Hepatic stellate cell (primary cell): ENCODE data around the gene ZBTB21.

Experiments
- DNase-seq: peaks from one replicate; pipeline ENCODE4 v3.0.0; 2011; ENCODE audit warnings: low spot score

The ZBTB21 gene

GRCh38 chr21:42039911-42040351 lies 29.8 kb upstream of the ZBTB21 start:
- peak; percentile 86 for DNase-seq

GRCh38 chr21:42039470-42039901 lies 29.3 kb upstream of the ZBTB21 start:
- peak; percentile 35 for DNase-seq

GRCh38 chr21:42038826-42039425 lies 28.8 kb upstream of the ZBTB21 start:
- no peak for DNase-seq

DNA sequence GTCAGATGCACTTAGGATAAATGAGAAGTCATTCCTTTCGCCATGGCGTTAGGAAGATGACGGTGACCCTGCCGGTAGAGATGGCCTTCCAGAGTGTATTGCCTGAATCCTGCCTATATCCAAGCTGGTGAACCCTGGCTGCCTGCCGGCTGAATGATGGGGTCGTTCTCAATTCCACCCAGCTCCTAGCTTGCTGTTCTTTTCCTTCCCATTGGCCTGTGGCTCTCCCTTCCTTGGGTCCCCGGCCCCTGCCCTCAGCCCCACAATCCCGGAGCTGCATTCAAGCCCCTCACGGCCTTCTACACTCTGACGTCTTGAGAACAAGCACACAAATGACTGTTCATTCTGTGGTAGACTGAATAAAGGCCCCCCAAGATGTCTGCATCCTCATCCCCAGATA lies 28.2 kb upstream of the ZBTB21 start:
- DNase-seq = no peak

GRCh38 chr21:42037943-42038342 lies 27.8 kb upstream of the ZBTB21 start:
- no peak for DNase-seq

DNA sequence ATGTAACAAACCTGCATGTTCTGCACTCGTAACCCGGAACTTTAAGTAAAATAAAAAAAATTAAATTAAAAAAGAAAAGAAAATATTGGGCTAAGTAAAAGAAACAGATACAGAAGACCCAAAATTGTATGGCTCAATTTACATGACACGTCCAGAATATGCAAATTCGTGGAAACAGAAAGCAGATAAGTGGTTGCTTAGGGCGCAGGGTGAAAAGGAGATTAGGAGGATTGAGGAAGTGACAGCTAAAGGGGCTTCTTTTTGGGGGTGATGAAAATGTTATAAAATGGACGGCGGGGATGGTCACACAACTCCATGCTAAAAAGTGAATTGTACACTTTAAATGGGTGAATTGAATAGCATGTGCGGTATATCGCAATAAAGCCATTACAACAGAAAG lies 27.4 kb upstream of the ZBTB21 start:
- no peak for DNase-seq

DNA sequence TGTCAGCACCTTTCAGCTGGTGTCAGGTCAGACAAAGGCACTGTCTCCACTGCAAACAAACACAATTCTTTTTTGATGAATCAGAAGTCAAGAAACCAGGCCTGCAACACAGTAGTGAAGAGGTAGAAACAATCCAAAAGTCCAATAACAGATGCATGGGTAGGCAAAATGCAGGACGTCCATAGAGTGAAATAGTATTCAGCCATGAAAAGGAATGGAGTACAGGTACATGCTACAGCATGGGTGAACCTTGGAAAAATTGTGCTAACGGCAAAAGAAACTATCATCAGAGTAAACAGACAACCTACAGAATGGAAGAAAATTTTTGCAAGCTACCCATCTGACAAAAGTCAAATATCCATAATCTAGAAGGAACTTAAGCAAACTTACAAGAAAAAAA lies 26.2 kb upstream of the ZBTB21 start:
- DNase-seq = no peak

DNA sequence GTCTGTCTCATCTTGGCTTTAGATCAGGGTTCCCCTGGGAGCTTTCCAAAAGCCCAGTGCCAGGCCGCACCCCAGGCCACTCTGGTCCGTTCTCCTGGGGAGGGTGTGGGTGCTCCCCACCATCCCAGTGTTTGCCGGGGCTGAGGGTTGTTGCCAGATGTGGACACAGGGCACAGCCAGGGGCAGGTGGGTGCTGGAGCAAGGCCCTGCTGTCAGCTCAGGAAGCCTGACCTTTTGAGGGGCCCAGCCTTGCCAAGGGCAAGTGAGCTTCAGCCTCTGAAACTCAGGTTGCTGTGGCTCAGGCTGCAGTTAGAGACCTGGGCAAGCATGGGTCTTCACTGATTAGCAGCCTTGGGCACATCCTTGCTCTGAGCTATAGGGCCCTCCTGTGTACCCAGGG lies 22.8 kb upstream of the ZBTB21 start:
- no peak for DNase-seq

- no peak for DNase-seq
These were observed 22.1 kb upstream of the ZBTB21 start for GRCh38 chr21:42032266-42032665.

DNA sequence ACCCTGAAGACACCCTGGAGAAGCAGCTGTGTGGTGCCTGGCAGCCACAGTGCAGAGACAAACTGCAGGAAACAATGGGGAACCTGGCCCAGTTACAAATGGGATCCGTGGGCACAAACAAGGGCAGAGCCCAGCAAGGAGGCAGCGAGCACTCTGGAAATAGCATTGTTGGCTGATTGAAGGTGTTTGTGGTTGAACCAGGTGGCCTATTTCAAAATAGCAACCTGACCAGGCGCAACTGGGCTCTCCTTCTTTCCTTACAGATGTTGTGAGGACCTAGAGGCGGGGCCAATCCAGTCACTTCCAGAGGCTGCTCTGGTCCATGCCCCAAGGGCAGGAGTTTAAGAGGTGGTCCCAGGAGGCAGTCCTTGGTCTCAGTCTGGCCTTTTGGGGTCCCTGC lies 21.7 kb upstream of the ZBTB21 start:
- no peak for DNase-seq

GRCh38 chr21:42031241-42031640 lies 21.1 kb upstream of the ZBTB21 start:
- no peak for DNase-seq

DNA sequence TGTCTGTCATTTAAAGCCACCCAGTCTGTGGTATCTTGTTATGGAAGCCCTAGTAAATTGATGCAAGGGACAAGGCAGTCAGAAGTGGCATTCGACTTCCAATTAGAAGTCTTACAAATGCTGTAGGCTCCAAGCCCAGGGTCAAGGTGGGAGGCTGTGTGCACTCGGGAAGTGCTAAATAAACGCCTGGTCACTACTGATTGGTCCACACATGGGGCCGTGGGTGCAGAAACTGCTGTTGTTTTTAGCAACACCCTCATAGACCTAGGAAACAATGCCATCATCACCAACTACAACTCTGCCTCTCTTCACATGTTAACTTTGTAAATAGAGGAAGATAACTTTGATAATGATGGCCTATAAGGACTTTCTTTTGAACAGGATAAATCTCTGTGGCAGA lies 20.2 kb upstream of the ZBTB21 start:
- DNase-seq = no peak

DNA sequence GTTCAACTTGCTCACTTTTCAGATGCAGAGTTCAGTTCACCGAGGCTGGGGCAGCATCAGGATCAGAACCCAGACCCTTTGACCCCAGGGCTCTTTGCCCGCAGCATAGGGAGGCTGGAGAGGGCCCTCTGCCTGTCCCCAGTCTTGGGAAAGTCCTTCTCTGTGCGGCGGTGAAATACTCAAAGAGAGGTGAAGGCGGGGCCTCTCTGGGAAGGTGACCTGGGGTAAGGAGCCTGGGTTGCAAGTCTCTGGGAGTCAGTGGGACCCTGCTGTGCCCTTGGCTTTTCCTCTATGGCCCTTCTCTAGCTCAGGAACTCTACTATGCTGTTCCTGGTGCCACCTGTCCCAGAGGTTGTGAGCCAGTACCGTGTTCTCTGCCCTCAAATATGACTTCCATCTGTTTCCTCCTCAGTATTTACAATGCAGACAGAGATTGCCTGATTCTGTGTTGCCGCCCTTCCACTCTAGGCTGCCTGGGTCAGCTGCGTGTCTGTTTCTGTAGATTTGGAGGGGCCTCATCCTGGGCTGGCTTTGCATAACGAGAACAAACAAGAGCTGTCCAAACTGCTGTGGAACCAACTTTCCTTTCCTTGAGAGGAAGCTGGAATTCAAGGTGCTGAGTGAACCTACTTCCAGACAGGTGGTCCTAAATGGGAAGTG lies 18.7 kb upstream of the ZBTB21 start:
- DNase-seq = no peak

GRCh38 chr21:42027822-42028765 lies 17.9 kb upstream of the ZBTB21 start:
- no peak for DNase-seq

GRCh38 chr21:42027085-42027821 lies 17.1 kb upstream of the ZBTB21 start:
- DNase-seq = no peak

- no peak for DNase-seq
These were observed 15.9 kb upstream of the ZBTB21 start for GRCh38 chr21:42026082-42026435.

- peak; percentile 91 for DNase-seq
These were observed 15.4 kb upstream of the ZBTB21 start for GRCh38 chr21:42025376-42026081.

DNA sequence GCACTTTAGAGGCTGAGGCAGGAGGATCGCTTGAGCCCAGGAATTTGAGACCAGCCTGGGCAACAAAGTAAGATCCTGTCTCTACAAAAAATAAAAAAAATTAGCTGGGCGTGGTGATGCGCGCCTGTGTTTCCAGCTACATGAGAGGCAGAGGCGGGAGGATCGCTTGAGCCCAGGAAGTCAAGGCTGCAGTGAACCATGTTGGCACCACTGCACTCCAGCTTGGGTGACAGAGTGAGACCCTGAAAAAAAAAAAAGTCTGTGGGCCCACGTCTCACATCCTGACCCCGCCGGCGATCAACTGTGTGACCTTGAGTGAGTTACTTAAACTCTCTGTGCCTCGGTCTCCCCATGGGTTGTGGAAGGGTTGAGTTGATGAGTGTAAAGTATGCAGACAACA lies 12.7 kb upstream of the ZBTB21 start:
- DNase-seq = no peak

GRCh38 chr21:42022091-42022430 lies 11.9 kb upstream of the ZBTB21 start:
- no peak for DNase-seq

GRCh38 chr21:42021371-42022090 lies 11.4 kb upstream of the ZBTB21 start:
- no peak for DNase-seq

DNA sequence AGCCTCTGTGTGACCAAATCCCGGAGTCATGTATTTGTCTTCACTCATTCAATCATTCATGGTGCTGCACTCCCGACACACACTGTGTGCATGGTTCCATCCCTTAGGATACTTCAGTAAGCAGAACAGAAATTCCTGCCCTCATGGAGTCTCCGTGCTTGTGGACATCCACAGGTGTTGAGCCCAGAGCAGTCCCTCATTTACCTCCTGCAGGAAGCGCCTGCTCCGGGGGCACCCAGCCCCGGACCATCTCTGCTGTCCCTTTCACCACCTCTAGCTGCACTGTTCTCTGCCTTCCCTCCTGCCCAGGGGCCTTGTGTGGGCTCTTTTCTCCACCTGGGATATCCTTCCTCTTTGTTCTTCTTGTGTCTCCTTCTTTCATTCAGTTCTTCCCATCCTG lies 9.5 kb upstream of the ZBTB21 start:
- no peak for DNase-seq
